NT2/D1 (cell line): ENCODE data around the gene KCNQ1.

ENCODE experiments used
- DNase-seq: peaks from one replicate; pipeline ENCODE4 v3.0.0-alpha.2; 2011; ENCODE audit warnings: low read depth, low spot score
- H3K27me3 ChIP-seq: 2 replicates; pipeline ENCODE4 v1.6.0; 2011; ENCODE audit warnings: mild to moderate bottlenecking; ENCODE audit not compliant: insufficient read length, insufficient read depth
- H3K36me3 ChIP-seq: 2 replicates; pipeline ENCODE4 v1.6.1; 2011; ENCODE audit warnings: mild to moderate bottlenecking, low read length, mixed read lengths; ENCODE audit not compliant: insufficient read depth, insufficient read length
- H3K4me1 ChIP-seq: 2 replicates; pipeline ENCODE4 v1.5.1; 2011; ENCODE audit not compliant: insufficient read depth, insufficient read length
- H3K4me3 ChIP-seq: 2 replicates; pipeline ENCODE4 v1.5.1; 2011; ENCODE audit warnings: low read depth; ENCODE audit not compliant: insufficient read length
- H3K9ac ChIP-seq: 2 replicates; pipeline ENCODE4 v1.6.0; 2011; ENCODE audit warnings: low read depth; ENCODE audit not compliant: insufficient read length
- H3K9me3 ChIP-seq: 2 replicates; pipeline ENCODE4 v1.5.1; 2011; ENCODE audit warnings: mild to moderate bottlenecking, low read length; ENCODE audit not compliant: insufficient read depth
- SUZ12 ChIP-seq: IDR thresholded peaks from 2 replicates; pipeline ENCODE4 v1.6.1; 2011; ENCODE audit not compliant: insufficient read length, insufficient read depth; ENCODE audit errors: extremely low read depth
- YY1 ChIP-seq: IDR thresholded peaks from 2 replicates; pipeline ENCODE4 v1.6.1; 2011; ENCODE audit not compliant: insufficient read length, insufficient read depth
- ZNF274 ChIP-seq: IDR thresholded peaks from 2 replicates; pipeline ENCODE4 v1.6.1; 2011; ENCODE audit warnings: mild to moderate bottlenecking, low read depth, low read length

The KCNQ1 gene

DNA sequence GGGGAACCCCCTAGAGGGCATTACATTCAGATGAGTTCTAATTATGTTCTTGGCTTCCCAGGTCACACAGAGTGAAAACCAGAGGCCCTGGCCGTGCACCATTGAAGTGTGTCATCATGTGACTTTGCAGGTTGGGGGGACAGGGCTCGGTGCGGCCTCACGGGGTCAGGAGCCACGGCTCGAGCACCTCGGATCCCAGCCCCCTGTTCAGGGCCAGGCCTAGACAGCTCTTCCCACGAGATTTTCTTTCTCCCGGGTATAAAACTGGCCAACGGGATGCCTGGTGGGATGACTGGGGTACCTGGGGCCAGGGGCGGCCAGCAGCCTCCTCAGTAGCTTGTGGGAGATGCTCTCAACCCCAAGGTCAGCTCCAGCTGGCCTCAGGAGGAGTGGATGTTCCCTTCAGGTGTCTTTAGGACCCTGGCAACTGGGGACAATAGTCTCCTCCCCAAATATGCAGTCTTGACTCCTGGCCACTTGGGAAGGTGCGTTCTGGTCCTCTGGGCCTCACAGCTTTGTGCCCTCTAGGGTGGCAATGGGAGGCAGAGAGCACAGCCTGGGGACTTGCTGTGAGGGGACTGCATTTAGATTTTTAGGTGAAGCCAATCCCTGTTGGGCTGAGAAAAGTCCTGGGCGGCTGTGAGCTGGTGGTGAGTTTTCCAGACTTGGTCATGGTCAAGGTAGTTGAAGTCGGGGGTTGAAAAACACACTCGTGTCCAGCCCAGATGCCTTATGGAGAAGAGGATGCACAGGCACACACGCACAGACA lies 95.6 kb downstream of the KCNQ1 start:
- no peak for DNase-seq
- TF ChIP-seq SUZ12 = no peak
- Histone ChIP-seq H3K36me3 (no peaks in the 10 kb centered on the region), H3K4me1 (peaks cover 7% of the 10 kb centered on the region), H3K4me3 (no peak overlapping the region), H3K27me3 (peaks cover 77% of the 10 kb centered on the region), H3K9ac (no peak overlapping the region), H3K9me3 (no peaks in the 10 kb centered on the region)

DNA sequence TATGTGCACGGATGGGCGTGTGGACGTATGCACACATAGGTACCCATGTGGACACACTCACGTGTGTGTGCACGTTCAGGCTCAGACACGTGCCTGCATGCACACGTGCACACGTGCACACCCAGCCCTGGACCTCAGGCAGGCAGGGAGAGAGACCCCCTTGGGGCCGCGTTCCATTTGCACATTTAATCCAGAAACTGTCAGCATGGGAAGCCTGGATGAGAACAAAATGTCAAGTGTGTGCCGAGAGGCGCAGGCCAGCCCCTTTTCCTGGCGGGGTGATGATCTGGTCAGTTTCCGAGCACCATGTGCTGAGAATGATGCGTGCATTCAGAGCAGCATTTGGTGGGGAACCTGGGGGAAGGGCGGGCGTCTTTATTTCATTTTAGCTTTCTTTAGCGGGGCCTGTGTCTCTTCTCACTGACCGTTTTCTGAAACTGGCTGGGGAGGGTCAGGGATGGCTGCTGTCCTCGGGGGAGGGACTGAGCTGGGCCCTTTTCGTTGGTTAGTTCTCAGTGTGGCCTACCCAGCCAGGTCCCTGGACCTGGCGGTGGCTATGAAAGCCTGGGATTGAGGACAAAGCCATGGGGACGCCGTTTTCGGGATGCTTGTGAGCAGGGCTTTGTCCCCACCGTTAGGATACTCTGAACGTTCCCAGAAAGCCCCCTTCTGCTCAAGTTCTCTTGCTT lies 96.3 kb downstream of the KCNQ1 start:
- DNase-seq = no peak
- no peak overlapping the region for H3K4me3 ChIP-seq

DNA sequence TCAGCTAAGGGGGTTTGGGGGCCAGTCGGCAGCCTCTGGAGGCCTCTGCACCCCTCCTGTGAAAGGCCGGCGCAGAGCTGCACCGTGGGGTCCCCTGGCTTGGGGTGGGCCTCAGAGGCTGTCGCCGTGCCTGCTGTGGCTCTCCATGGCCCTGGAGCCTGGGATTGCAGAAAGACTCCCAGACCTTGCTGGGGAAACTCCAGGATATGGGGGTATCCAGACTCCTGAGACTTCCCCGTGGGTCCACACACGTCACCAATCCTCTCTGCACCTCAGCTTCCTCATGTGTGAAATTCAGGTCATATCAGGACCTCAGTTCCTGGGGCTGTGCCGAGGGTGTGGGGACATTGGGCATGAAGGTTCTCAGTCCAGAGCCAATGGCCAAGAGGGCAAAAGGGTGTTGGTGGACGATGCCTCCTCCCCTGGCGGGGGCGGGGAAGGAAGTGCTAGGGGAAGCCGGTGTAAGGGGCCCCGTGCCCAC lies 97.1 kb downstream of the KCNQ1 start:
- H3K9ac ChIP-seq = no peak overlapping the region
- no peak for DNase-seq
- H3K27me3 ChIP-seq = peaks cover 70% of the 10 kb centered on the region
- H3K4me3 ChIP-seq = no peak overlapping the region
- no peak for TF ChIP-seq ZNF274
- TF ChIP-seq SUZ12 = no peak
- no peak for TF ChIP-seq YY1
- no peaks in the 10 kb centered on the region for H3K36me3 ChIP-seq
- no peaks in the 10 kb centered on the region for H3K9me3 ChIP-seq
- peaks cover 5% of the 10 kb centered on the region for H3K4me1 ChIP-seq

More for the DNA sequence above, 96.3 kb downstream of the KCNQ1 start:
- Histone ChIP-seq H3K4me1 (peaks cover 5% of the 10 kb centered on the region), H3K27me3 (peaks cover 73% of the 10 kb centered on the region), H3K36me3 (no peaks in the 10 kb centered on the region), H3K9ac (no peak overlapping the region), H3K9me3 (no peaks in the 10 kb centered on the region)
- TF ChIP-seq SUZ12 = no peak
- no peak for TF ChIP-seq ZNF274
- TF ChIP-seq YY1 = no peak

DNA sequence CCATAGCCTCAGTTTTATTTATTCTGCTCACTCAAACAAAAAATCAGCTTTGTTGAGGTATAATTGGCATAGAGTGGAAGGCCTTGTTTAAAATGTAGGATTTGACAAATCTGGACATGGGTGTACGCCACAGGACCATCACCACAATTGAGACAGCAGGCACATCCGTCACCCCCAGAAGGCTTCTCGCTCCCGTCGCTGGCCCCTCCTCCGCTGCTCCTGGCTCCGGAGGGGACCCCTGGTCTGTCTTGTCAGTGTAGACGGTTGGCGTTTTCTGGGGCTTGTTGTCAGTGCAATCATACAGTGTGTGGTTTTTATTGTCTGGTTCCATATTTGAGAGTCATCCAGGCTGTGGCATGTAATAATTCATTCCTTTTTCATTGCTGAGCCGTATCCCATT lies 97.6 kb downstream of the KCNQ1 start:
- no peak for DNase-seq
- Histone ChIP-seq H3K4me3 (no peak overlapping the region), H3K9ac (no peak overlapping the region), H3K9me3 (no peaks in the 10 kb centered on the region), H3K27me3 (peaks cover 66% of the 10 kb centered on the region), H3K36me3 (no peaks in the 10 kb centered on the region), H3K4me1 (peaks cover 5% of the 10 kb centered on the region)
- TF ChIP-seq YY1 (no peak), SUZ12 (no peak), ZNF274 (no peak)

DNA sequence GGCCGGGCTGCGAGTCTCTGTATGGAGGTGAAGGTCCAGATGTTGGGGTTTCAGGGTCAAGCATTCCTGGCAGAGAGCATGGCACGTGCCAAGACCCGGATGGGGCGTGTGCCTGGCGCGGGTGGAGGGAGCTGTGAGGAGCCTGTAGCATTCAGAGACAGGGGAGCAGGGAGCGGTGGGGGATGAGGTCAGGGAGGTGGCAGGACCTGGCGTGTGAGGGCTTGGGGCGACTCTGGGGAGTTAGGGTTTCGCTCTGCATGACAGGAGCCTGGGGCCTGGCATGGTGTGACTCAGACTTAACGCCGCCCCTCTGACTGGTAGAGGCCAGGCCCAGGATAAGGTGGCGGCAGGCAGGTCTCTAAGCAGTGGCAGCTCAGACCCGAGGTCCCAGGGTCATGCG lies 103.0 kb downstream of the KCNQ1 start:
- DNase-seq = no peak
- no peaks in the 10 kb centered on the region for H3K36me3 ChIP-seq
- H3K9me3 ChIP-seq = no peaks in the 10 kb centered on the region
- H3K4me3 ChIP-seq = no peak overlapping the region
- TF ChIP-seq SUZ12 (no peak), YY1 (no peak), ZNF274 (no peak)
- H3K9ac ChIP-seq = no peak overlapping the region
- H3K27me3 ChIP-seq = peaks cover 81% of the 10 kb centered on the region
- H3K4me1 ChIP-seq = no peaks in the 10 kb centered on the region

DNA sequence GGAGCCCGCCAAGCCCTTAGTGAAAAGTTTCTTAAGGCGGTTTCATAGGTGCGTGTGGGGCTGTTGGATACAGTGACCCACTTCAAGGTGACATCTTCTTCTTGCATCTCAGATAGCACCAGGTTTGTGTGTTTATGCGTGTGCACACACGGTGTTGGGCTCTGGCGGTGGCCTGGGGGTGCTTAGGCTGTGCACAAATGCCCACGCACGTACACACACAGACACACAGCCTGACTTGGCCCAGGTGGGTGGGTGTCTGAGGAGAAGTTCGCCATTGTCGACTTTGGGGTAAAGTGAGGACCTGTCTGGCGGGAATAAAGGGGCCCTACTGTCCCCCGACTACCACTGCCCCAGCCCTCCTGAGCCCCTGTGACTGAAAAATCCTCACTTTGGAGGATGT lies 103.8 kb downstream of the KCNQ1 start:
- Histone ChIP-seq H3K9me3 (no peaks in the 10 kb centered on the region), H3K4me1 (no peaks in the 10 kb centered on the region), H3K36me3 (no peaks in the 10 kb centered on the region), H3K27me3 (peaks cover 80% of the 10 kb centered on the region), H3K9ac (no peak overlapping the region), H3K4me3 (no peak overlapping the region)
- TF ChIP-seq ZNF274 (no peak), YY1 (no peak), SUZ12 (no peak)
- DNase-seq = no peak

DNA sequence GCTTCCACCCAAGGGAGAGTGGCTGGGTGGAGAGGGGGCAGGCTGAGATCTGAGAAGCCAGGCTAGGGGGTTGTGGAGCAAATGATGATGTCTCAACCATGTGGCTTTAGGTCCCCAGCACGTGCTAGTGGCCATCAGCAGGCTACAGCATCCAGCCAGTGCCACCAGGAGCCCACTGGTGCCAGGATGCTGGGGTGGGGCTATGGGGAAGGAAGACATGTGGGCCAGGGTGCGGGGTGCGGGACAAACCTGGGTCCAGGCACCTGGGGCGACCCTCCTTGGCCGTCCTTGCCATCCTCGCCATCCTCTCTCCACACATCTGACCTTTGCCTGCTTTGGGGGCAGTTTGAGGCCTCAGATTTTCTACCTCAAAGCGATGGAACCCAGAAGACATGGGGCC lies 104.3 kb downstream of the KCNQ1 start:
- H3K4me1 ChIP-seq = no peaks in the 10 kb centered on the region
- no peaks in the 10 kb centered on the region for H3K9me3 ChIP-seq
- no peaks in the 10 kb centered on the region for H3K36me3 ChIP-seq
- DNase-seq = no peak
- H3K27me3 ChIP-seq = peaks cover 76% of the 10 kb centered on the region
- H3K9ac ChIP-seq = no peak overlapping the region
- TF ChIP-seq YY1 (no peak), ZNF274 (no peak), SUZ12 (no peak)
- no peak overlapping the region for H3K4me3 ChIP-seq
